H7 (cell line): ENCODE results near the gene WFDC8. TPM values are rescaled to one million over a fixed set of nuclear protein-coding genes. Genes with fewer than 3 reads are reported as not detected.

Experiments
- DNase-seq: peaks from one replicate; pipeline ENCODE4 v3.0.0; 2012
- H3K27me3 ChIP-seq: 2 replicates; pipeline ENCODE4 v1.6.0; 2011; ENCODE audit warnings: mild to moderate bottlenecking, low read length; ENCODE audit not compliant: control insufficient read depth, insufficient read depth
- H3K36me3 ChIP-seq: replicated peaks from 2 replicates; pipeline ENCODE4 v1.5.1; 2011; ENCODE audit warnings: low read length; ENCODE audit not compliant: control insufficient read depth, insufficient read depth
- H3K4me3 ChIP-seq: 2 replicates; pipeline ENCODE4 v1.5.1; 2011; ENCODE audit warnings: low read depth, mild to moderate bottlenecking, control low read depth, low read length, moderate library complexity; ENCODE audit not compliant: insufficient read depth
- total RNA-seq: library from RNA; depleted of rRNA; stranded (reverse); fragments of >200 nt; shearing (Covaris generic); gene quantifications from 2 replicates; pipeline ENCODE4 v1.2.3, GENCODE V29; 2014

The WFDC8 gene
- total RNA-seq, 1 experiment from 2014 or later, result not detected

DNA sequence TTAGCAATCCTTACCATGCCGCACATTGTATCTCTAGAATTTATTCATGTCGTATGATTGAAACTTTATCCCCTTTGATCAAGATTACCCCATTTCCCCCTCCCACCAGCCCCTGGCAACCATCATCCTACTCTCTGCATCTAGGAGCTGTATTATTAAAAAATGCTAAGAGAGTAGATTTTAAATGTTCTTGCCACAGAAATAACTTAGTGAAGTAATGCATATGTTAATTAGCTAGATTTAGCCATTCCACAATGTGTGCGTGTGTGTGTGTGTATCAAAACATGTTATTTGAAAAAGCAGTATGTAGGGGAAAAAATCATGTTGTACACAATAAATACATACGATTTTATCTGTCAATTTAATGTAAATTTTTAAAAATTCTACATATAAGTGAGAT lies 51.8 kb downstream of the WFDC8 start:
- DNase-seq, result no peak
- Histone ChIP-seq H3K36me3 (no peaks in the 10 kb centered on the region), H3K4me3 (no peak overlapping the region), H3K27me3 (no peaks in the 10 kb centered on the region; the same call in 1 of the 2 replicates)

DNA sequence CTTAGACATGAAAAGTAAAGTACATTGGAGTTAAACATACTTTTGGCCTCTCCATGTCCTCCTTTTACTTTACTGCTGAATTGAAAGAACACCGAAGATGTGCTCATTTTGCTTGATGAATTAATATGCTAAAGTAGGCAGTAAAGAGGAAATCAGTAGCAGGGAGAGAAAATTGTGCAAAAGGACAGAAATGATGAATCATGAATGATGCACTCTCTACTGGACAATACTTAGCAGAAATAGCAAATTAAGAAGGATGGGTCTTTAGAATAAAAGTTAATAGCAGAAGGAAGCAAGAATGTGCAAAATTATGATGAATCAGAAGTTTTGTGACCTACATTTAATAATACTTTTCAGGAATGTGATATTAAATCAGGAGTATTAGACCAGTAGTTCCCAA lies 55.3 kb downstream of the WFDC8 start:
- Histone ChIP-seq H3K36me3 (no peaks in the 10 kb centered on the region), H3K4me3 (no peak overlapping the region), H3K27me3 (no peaks in the 10 kb centered on the region; the same call in 1 of the 2 replicates)
- DNase-seq, result no peak

DNA sequence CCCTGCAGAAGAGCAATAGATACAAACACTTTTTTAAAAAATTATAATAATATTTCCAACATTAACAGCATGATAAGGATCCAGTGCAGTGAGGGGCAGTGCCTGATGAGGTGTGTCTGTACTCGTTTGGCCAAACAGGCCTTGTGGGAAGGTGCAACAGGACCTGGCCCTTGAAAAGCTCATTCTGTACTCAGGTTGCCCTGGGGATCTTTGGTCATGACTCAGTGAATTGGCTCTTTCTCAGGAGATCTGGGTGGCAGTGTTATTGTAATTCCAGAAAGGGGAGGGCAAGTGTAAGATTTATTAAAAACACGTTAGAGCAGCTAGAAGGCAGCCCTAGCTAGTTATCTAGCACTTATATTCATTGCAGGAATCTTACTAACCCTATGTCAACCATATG lies 60.8 kb downstream of the WFDC8 start:
- Histone ChIP-seq H3K36me3 (no peaks in the 10 kb centered on the region), H3K4me3 (no peak overlapping the region), H3K27me3 (no peaks in the 10 kb centered on the region; the same call in 1 of the 2 replicates)
- no peak for DNase-seq

DNA sequence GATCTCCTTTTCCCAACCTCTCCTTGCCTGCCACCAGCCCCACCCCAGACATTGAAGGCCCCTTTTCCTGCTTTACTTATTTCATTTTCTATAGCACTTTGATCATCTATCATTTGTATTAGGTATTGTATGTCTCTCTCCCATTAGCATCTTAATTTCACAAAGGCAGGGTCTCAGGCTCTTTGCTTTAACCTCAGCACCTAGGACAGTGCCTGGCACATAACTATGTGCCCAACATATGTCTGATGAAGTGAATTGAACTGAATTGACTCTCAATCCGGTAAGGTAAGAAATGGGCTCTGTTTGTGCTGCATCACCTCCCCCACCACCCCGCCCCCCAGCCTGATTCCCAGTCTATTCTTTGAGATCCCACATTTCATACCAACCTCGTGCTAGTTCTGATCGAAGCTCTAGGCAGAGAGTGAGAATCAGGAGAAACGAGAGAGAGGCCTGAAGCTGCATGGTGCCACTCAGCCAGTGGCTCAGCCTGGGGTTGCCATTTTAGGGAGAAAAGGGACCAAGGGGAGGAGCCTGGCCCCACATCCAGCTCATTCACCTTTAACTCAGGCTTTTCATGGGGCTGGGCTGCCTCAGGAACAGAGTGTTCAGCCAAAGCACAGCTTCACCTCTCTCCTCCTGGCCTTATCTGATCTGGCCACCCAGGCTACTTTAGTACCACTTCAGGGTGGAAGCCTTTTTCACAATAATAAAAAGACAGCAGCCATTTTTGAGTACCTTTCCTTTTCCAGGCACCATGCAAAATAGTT lies 63.8 kb downstream of the WFDC8 start, which contains the start of gene SPINT3:
SPINT3 (minus strand) TSS at position 476 of the 767 bp plus-strand sequence; CDS start at position 462, 14 bp downstream.
- DNase-seq, result no peak
- Histone ChIP-seq H3K36me3 (no peaks in the 10 kb centered on the region), H3K27me3 (peaks cover 2% of the 10 kb centered on the region; the same call in 1 of the 2 replicates), H3K4me3 (no peak within 1 kb of the TSS)

DNA sequence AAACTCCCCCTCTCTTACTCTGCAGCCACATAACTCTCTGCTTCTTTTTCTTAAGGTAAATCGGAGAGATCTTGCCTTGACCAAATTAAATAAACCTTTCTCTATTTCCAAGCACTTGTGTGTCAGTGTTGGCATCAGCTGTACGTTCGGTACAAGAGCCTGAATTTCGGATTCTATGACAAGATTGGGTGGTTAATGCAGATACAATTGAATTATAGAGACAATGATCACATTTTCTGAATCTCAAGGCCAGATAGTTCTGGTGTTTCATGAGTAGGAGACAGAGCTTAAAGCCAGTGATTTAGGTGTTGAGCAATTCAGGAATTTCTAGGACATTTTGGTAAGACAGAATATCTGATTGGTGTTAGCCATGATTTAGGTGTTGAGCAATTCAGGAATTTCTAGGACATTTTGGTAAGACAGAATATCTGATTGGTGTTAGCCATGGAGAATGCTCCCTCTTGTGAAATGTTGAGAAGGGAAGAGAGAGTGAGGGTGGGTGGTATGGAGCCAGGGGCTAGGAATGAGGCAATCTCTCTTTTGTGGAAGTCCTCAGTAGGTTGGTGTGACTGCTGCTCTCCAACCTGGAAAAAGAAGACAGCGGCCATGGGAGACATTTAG lies 68.7 kb downstream of the WFDC8 start:
- Histone ChIP-seq H3K4me3 (no peak overlapping the region), H3K27me3 (peaks cover 2% of the 10 kb centered on the region; the same call in 1 of the 2 replicates), H3K36me3 (no peaks in the 10 kb centered on the region)
- DNase-seq, result no peak

DNA sequence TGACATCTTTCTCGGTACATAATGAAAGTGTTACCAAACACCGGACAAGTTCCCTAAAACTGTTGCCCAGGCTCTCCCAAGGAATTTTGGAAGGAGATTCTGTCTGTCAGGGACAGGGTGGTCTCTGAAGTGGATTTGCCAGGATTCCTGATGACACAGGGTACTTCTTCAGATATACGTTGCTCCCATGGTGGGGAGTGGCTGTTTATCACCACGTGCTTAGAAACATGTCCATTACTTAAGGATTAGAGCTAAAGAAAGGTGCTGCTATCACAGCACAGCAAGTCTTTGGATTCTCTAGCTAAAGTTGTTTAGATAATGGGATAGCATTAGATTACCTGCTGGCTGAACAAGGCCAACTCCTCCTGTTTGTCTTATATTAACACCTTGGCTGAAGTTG lies 70.0 kb downstream of the WFDC8 start:
- no peak overlapping the region for H3K4me3 ChIP-seq
- peaks cover 2% of the 10 kb centered on the region; the same call in 1 of the 2 replicates for H3K27me3 ChIP-seq
- no peak for DNase-seq
- H3K36me3 ChIP-seq, result no peaks in the 10 kb centered on the region

DNA sequence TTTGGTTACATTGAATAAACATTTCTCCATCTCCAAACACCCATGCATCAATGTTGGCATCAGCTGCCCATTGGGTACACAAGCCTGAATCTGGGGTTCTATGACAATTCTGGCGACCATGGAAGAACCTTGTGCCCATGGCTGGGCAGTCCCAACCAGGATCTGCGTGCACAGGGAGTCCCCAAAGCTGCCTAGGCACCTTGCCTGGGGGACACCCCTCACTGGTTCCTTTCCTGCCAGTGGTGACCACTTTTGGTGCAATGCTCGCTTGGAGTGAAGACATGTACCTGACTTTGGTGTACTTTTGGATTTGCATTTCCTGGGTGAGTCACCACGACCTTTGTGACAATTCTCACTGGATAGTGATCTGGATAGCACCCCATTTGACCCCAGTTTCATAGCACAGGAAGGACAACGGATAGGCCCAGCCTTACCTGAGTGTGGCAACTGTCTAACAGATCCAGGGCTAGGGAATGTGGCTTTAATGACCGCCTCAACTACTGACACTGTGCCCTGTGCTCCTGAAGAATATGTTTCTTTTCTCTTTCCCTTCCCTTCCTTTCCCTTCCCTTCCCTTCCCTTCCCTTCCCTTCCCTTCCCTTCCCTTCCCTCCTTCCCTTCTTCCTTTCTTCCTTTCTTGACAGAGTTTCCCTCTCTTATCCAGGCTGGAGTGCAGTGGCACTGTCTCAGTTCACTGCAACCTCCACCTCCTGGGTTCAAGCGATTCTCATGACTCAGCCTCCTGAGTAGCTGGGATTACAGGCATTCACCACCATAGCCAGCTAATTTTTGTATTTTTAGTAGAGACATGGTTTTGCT lies 70.8 kb downstream of the WFDC8 start:
- Histone ChIP-seq H3K4me3 (no peak overlapping the region), H3K27me3 (peaks cover 2% of the 10 kb centered on the region; the same call in 1 of the 2 replicates), H3K36me3 (no peaks in the 10 kb centered on the region)
- no peak for DNase-seq

DNA sequence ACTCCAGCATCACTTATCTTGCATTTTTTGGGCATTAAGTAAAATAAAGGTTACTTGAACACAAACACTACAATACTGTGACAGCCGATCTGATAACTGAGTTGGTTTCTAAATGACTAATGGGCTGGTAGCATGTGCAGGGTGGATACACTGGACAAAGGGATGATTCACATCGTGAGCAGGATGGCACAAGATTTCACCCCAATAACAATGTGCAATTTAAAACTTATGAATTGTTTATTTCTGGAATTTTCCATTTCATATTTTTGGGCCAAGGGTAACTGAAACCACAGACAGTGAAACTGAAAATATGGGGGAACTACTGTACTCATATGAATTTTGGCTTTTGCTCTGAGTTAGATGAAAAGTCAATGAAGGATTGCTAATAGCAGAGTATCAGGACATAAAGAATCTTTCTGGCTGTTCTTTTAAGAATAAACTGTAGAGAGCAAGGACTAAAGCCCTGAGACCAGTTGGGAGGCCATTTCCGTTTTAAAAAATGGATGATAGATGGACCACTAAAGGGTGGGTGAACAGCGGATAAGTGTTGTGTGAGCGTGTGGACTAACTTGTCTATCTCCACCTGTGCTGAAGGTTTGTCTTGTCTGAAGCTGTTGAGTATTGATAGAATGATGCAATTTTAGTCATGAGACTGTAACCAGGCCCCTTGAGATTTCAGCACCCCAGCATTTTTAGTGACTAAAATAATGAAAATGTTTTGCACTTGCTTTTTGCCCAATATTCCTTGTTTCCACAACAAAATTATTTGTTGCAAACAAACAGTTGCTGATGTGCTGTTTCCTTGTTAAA lies 71.9 kb downstream of the WFDC8 start:
- DNase-seq, result no peak
- Histone ChIP-seq H3K4me3 (no peak overlapping the region), H3K27me3 (peaks cover 2% of the 10 kb centered on the region; the same call in 1 of the 2 replicates), H3K36me3 (no peaks in the 10 kb centered on the region)

DNA sequence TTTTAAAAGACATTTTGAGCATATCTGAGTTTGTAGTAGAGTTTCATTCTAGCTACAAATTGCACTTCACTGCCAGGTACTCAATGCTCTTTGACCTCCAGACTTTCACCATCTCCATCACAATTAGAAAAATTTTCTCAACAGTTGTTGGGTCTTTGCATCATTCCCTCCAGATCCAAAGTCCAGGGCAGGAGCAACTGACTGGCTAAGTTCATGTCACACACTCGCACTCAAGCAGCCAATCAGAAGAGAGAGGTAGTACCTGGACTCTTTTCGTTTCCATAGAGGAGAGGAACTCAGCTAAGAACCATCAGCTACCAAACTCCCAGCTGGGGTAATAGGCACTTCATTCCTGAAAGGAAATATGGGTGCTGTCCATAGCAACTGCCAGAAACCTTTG lies 72.7 kb downstream of the WFDC8 start:
- no peak for DNase-seq
- Histone ChIP-seq H3K4me3 (no peak overlapping the region), H3K27me3 (peaks cover 2% of the 10 kb centered on the region; the same call in 1 of the 2 replicates), H3K36me3 (no peaks in the 10 kb centered on the region)

DNA sequence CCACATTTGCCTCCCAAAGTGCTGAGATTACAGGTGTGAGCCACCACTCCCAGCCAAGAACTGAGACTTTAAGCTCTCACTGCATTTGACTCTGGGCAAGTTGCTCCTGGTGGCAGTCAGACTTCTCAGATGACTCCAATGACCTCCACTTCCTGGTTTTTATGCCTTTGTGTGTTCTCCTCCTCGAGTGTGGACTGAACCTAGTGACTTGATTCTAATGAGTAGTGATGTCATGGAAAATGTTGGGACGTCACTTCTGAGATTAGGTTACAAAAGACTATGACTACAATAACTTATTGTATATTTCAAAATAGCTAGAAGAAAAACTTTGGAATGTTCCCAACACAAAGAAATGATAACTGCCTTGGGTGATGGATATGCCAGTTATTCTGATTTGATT lies 75.7 kb downstream of the WFDC8 start:
- no peak overlapping the region for H3K4me3 ChIP-seq
- H3K27me3 ChIP-seq, result no peaks in the 10 kb centered on the region
- DNase-seq, result no peak
- no peaks in the 10 kb centered on the region for H3K36me3 ChIP-seq

DNA sequence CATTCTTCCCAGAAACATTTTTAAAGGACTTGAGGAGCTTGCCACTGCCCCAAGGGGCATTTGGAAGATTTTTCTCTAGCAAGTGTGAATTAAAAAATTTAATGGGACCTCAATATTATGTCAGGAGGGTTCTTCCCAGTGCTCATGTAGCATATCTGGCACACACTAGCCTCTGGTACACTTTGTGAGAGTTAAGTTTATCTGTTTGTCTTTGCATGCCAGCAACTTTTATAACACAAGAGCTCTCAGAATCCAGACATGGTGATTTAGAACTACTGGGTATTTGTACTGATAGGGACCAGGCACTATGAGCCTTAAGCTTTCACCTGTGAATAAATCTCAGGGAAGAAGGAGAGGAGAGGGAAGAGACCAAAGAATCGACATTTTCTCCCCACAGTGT lies 76.5 kb downstream of the WFDC8 start:
- Histone ChIP-seq H3K36me3 (no peaks in the 10 kb centered on the region), H3K27me3 (no peaks in the 10 kb centered on the region), H3K4me3 (no peak overlapping the region)
- no peak for DNase-seq
